Stomach (tissue), 9 donors: ENCODE measurements around the gene ATP8A2. TPM values are rescaled to one million over a fixed set of nuclear protein-coding genes. Genes with fewer than 3 reads are reported as not detected.
A peak's percentile ranks its signal among the peaks of the same experiment; 100 is the strongest.

Experiments used
- DNase-seq, 2 donors: peaks; one replicate each; pipeline versions ENCODE4 v3.0.0 to v3.0.0-alpha.2; 2013 to 2019
- H3K27ac ChIP-seq, 5 donors: fragments of 200-600 bp in 4 of 5; sonication (generic) in 4 of 5; one replicate each; pipeline ENCODE4 v1.5.1; 2013 to 2019; ENCODE audit warnings: mild to moderate bottlenecking in 1 of 5, moderate library complexity in 1 of 5
- H3K27me3 ChIP-seq, 3 donors: fragments of 200-600 bp; sonication (generic); one replicate each; pipeline ENCODE4 v1.5.1; 2017 to 2019; ENCODE audit warnings: mixed run types in 1 of 3
- H3K36me3 ChIP-seq, 4 donors: fragments of 200-600 bp; sonication (generic); 1 replicate in 3 of 4; 2 replicates in 1 of 4; pipeline ENCODE4 v1.5.1; 2016 to 2019
- H3K4me1 ChIP-seq, 4 donors: fragments of 200-600 bp; sonication (generic); one replicate each; pipeline ENCODE4 v1.5.1; 2016 to 2019
- H3K4me3 ChIP-seq, 4 donors: fragments of 200-600 bp; sonication (generic) in 3 of 4; one replicate each; pipeline ENCODE4 v1.5.1; 2016 to 2019; ENCODE audit warnings: mild to moderate bottlenecking in 1 of 4
- H3K9me3 ChIP-seq, 4 donors: fragments of 200-600 bp; sonication (generic); one replicate each; pipeline ENCODE4 v1.5.1; 2016 to 2019
- EP300 ChIP-seq: sonication (generic); formaldehyde crosslinking; IDR thresholded peaks from one replicate; pipeline ENCODE4 v1.6.1; 2017; ENCODE audit warnings: antibody characterized with exemption
- POLR2A ChIP-seq, 4 donors: fragments of 450-650 bp; IDR thresholded peaks; one replicate each; pipeline ENCODE4 v1.6.1; 2016; ENCODE audit warnings: antibody characterized with exemption in 4 of 4, control low read depth in 2 of 4, mild to moderate bottlenecking in 1 of 4, moderate library complexity in 1 of 4
- POLR2AphosphoS5 ChIP-seq, 3 donors: sonication (generic); formaldehyde crosslinking; IDR thresholded peaks; one replicate each; pipeline ENCODE4 v1.6.1; 2016; ENCODE audit warnings: antibody characterized with exemption in 3 of 3
- WGBS, 5 donors: extraction: QIAGEN DNeasy Blood & Tissue Kit in 3 of 5; methylation state at CpG; one replicate each; pipeline versions ENCODE4 v1.1.5 to v1.1.7; 2013 to 2018; 5-methylcytosine and 5-hydroxymethylcytosine counted together
- intact Hi-C: fragments of 100-400 bp; cut with DNase I; formaldehyde crosslinking; loops from one replicate; pipeline ENCODE4 v1.15.1; 2023; ENCODE audit warnings: low total_unique reads
- polyA plus RNA-seq, 3 donors: library from polyadenylated mRNA; stranded (reverse); fragments of 200-250 nt; gene quantifications; one replicate each; pipeline ENCODE4 v1.2.3, GENCODE V29; 2013
- total RNA-seq, 5 donors: library from RNA; depleted of rRNA; stranded (reverse); fragments of >200 nt; gene quantifications; one replicate each; pipeline versions ENCODE4 v1.1.0 to v1.2.3, GENCODE V29; 2014 to 2016
- TF ChIP-seq, protein P1 (sequence below), 7 experiments: fragments of 450-650 bp in 4 of 7; fragments of 200-600 bp in 3 of 7; sonication (generic) in 3 of 7; IDR thresholded peaks; one replicate each; pipeline ENCODE4 v1.5.1; 2016 to 2019; ENCODE audit warnings: antibody characterized with exemption in 7 of 7, control low read depth in 2 of 7, mild to moderate bottlenecking in 1 of 7
- donor health status: healthy with polysubstance abuse.
- donor health status: Bipolar disorder and iron deficiency.
- donor health status: healthy.

Gene ATP8A2
- total and polyA plus RNA-seq, 8 donors: 0.12 to 3.5 (median 0.20) TPM; not detected in 3

DNA sequence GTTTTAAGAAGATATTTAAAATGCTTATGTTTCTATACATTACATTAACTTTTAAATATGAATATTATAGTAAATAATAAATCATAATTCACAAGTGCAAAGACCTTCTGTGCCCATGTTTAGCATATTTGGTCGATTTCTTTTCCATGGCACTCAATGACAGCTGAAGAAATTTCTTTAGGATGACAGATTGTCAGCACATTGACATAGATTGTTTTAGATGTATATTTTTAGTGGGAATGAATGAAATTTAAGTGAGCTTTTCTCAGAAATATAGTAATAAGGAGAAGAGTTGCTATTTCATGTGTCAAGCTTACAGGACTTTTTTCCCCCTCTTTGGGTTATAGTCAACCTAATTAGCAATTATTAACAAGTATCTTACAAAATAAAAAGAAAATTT is 423.5 kb downstream of the ATP8A2 start:
- H3K9me3 ChIP-seq: no peaks in the 10 kb centered on the region
- WGBS, 5 donors: 90 to 98% (median 93%) methylated on average over 1 of the region's 1 CpG
- intact Hi-C loops: no loop called here

DNA sequence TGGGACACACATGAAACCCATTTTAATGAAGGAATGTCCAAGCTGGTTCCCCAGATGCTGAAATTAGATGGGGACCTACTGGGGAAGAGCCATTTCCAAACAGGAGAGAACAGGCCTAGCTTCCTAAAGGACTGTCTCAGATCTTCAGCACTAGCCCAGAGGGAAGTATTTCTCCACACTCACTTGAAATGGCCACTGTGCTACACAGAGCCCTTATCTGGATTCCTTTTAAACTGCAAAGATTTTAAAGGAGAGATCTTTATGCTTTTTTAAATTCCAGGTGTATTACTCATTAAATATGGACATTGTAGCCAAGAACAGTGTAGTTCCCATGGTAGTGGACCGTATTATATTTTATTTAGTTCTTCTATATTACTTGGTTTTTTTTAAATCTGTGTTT is 424.7 kb downstream of the ATP8A2 start:
- Histone ChIP-seq H3K36me3 (no peaks in the 10 kb centered on the region), H3K4me3 (no peak overlapping the region), H3K9me3 (no peaks in the 10 kb centered on the region), H3K27me3 (no peaks in the 10 kb centered on the region), H3K27ac (no peak overlapping the region), H3K4me1 (peaks cover 0 to 8% (median 0%) of the 10 kb centered on the region in 4 donors)
- DNase-seq: no peak
- intact Hi-C loops: no loop called here
- TF ChIP-seq, protein P1, sequence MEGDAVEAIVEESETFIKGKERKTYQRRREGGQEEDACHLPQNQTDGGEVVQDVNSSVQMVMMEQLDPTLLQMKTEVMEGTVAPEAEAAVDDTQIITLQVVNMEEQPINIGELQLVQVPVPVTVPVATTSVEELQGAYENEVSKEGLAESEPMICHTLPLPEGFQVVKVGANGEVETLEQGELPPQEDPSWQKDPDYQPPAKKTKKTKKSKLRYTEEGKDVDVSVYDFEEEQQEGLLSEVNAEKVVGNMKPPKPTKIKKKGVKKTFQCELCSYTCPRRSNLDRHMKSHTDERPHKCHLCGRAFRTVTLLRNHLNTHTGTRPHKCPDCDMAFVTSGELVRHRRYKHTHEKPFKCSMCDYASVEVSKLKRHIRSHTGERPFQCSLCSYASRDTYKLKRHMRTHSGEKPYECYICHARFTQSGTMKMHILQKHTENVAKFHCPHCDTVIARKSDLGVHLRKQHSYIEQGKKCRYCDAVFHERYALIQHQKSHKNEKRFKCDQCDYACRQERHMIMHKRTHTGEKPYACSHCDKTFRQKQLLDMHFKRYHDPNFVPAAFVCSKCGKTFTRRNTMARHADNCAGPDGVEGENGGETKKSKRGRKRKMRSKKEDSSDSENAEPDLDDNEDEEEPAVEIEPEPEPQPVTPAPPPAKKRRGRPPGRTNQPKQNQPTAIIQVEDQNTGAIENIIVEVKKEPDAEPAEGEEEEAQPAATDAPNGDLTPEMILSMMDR (IDR thresholded peaks at IDR 0.05): no peak
- TF ChIP-seq EP300 (no peak), POLR2A (IDR thresholded peaks at IDR 0.05) (no peak), POLR2AphosphoS5 (IDR thresholded peaks at IDR 0.05) (no peak)
- WGBS, 5 donors: 36 to 69% (median 50%) methylated on average over 1 of the region's 1 CpG

More for the DNA sequence above, 423.5 kb downstream of the ATP8A2 start:
- Histone ChIP-seq H3K4me1 (peaks cover 0 to 8% (median 0%) of the 10 kb centered on the region in 4 donors), H3K4me3 (no peak overlapping the region), H3K36me3 (no peaks in the 10 kb centered on the region), H3K27ac (no peak overlapping the region), H3K27me3 (no peaks in the 10 kb centered on the region)
- no peak for DNase-seq
- no peak for TF ChIP-seq EP300
- TF ChIP-seq POLR2AphosphoS5 (IDR thresholded peaks at IDR 0.05): no peak
- no peak for TF ChIP-seq POLR2A (IDR thresholded peaks at IDR 0.05)
- TF ChIP-seq, protein P1 (IDR thresholded peaks at IDR 0.05): no peak

DNA sequence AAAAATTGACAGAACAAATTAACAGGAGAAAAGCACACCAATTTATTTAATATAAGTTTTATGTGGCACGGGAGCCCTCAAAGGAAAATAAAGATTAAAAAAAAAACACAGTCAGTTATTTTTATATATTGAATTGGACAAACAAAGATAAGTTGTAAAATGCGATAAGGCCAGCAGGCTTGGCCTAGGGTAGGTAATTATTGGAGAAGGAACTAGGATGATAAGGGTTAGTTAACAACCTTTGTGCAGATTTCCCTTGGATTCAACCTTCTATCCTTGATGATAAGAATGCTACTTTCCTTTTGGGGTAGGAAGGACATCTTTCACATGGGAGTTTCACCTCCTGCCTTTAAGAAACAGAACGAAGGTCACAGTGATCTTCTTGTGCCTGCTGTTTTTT is 427.2 kb downstream of the ATP8A2 start:
- Histone ChIP-seq H3K4me3 (no peak overlapping the region), H3K9me3 (no peaks in the 10 kb centered on the region), H3K27me3 (no peaks in the 10 kb centered on the region), H3K36me3 (no peaks in the 10 kb centered on the region), H3K27ac (no peak overlapping the region), H3K4me1 (peaks cover 0 to 4% (median 0%) of the 10 kb centered on the region in 4 donors)
- WGBS, 5 donors: 33 to 59% (median 48%) methylated on average over 3 of the region's 3 CpGs
- TF ChIP-seq POLR2A (IDR thresholded peaks at IDR 0.05) (no peak), POLR2AphosphoS5 (IDR thresholded peaks at IDR 0.05) (no peak), EP300 (no peak)
- TF ChIP-seq, protein P1 (IDR thresholded peaks at IDR 0.05): no peak
- intact Hi-C loops: no loop called here
- DNase-seq: no peak

DNA sequence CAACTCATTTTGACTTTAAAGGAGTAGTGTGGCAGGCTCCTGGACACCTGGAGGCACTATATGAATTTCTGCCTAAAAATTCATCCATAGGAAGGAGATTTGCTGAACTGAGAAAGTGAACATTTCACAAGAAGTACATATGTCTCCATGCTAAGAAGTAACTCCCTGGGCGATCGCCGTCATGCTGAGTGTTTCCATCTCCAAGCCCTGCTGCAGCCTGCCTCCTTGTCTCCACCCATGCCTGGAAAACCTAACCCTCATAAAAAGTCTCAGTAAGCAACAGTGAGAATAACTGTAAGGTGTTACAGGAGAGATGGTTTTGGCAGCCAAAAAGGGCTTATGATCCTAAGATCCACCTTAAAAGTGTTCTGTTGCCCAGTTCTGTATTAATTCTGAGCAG is 428.7 kb downstream of the ATP8A2 start:
- Histone ChIP-seq H3K4me3 (no peak overlapping the region), H3K27ac (no peak overlapping the region), H3K9me3 (no peaks in the 10 kb centered on the region), H3K27me3 (no peaks in the 10 kb centered on the region), H3K36me3 (no peaks in the 10 kb centered on the region), H3K4me1 (peaks cover 0 to 4% (median 0%) of the 10 kb centered on the region in 4 donors)
- DNase-seq: peak in 1 of 2 donors; percentile 25
- TF ChIP-seq POLR2AphosphoS5 (IDR thresholded peaks at IDR 0.05) (no peak), EP300 (no peak), POLR2A (IDR thresholded peaks at IDR 0.05) (no peak)
- TF ChIP-seq, protein P1 (IDR thresholded peaks at IDR 0.05): no peak
- intact Hi-C loops: no loop called here
- 84 to 97% (median 87%) methylated on average over 3 of the region's 3 CpGs for WGBS, 5 donors
